GM21360 (cell line): ENCODE results near the gene DCPS.
"Not testable (repeated sequence)": the region's sequence is repeated elsewhere in the genome, so short reads cannot be mapped to it uniquely, and the experiment has no call there.

ENCODE experiments used
- ATAC-seq: cut with Tn5 transposase; IDR thresholded peaks from one replicate; pipeline ENCODE4 v1.9.1; 2021; ENCODE audit warnings: mild to moderate bottlenecking, moderate library complexity; ENCODE audit not compliant: unreplicated experiment

Gene DCPS

GRCh38 chr11:126357969-126358762 lies 54.3 kb downstream of the DCPS start:
- ATAC-seq, result no peak

- ATAC-seq, result no peak
Measured at GRCh38 chr11:126358763-126359160, 54.9 kb downstream of the DCPS start.

- no peak for ATAC-seq
Measured at GRCh38 chr11:126359431-126360048, 55.7 kb downstream of the DCPS start.

GRCh38 chr11:126360049-126360446 lies 56.2 kb downstream of the DCPS start:
- no peak for ATAC-seq

- no peak for ATAC-seq
Measured at GRCh38 chr11:126361400-126361799, 57.5 kb downstream of the DCPS start.

- no peak for ATAC-seq
Measured at GRCh38 chr11:126362879-126363655, 59.2 kb downstream of the DCPS start.

- no peak for ATAC-seq
Measured at GRCh38 chr11:126363706-126364248, 59.9 kb downstream of the DCPS start.

GRCh38 chr11:126364735-126365134 lies 60.9 kb downstream of the DCPS start:
- ATAC-seq, result not testable (repeated sequence)

GRCh38 chr11:126365508-126365907 lies 61.6 kb downstream of the DCPS start:
- ATAC-seq, result not testable (repeated sequence)

GRCh38 chr11:126366064-126366822 lies 62.4 kb downstream of the DCPS start:
- ATAC-seq, result no peak

GRCh38 chr11:126366823-126367654 lies 63.2 kb downstream of the DCPS start:
- not testable (repeated sequence) for ATAC-seq

GRCh38 chr11:126367806-126368205 lies 63.9 kb downstream of the DCPS start:
- ATAC-seq, result not testable (repeated sequence)

GRCh38 chr11:126368336-126369119 lies 64.7 kb downstream of the DCPS start:
- ATAC-seq, result not testable (repeated sequence)

- no peak for ATAC-seq
Measured at GRCh38 chr11:126370016-126370415, 66.2 kb downstream of the DCPS start.

GRCh38 chr11:126371595-126371994 lies 67.7 kb downstream of the DCPS start:
- no peak for ATAC-seq

GRCh38 chr11:126373389-126374066 lies 69.7 kb downstream of the DCPS start:
- not testable (repeated sequence) for ATAC-seq

- not testable (repeated sequence) for ATAC-seq
Measured at GRCh38 chr11:126374562-126375300, 70.9 kb downstream of the DCPS start.

GRCh38 chr11:126375726-126376125 lies 71.9 kb downstream of the DCPS start:
- no peak for ATAC-seq
